GM18498 (cell line): ENCODE data around the gene ST6GALNAC3.

Source experiments
- ATAC-seq: cut with Tn5 transposase; IDR thresholded peaks from one replicate; pipeline ENCODE4 v1.9.1; 2021; ENCODE audit warnings: mild to moderate bottlenecking, moderate library complexity; ENCODE audit not compliant: unreplicated experiment

The ST6GALNAC3 gene

GRCh38 chr1:76562292-76562691 is 487.7 kb downstream of the ST6GALNAC3 start:
- no peak for ATAC-seq

GRCh38 chr1:76568573-76569238 is 494.2 kb downstream of the ST6GALNAC3 start:
- ATAC-seq = no peak

- no peak for ATAC-seq
Measured at GRCh38 chr1:76571248-76571647, 496.7 kb downstream of the ST6GALNAC3 start.

- no peak for ATAC-seq
Measured at GRCh38 chr1:76572229-76572628, 497.7 kb downstream of the ST6GALNAC3 start.

- ATAC-seq = no peak
Measured at GRCh38 chr1:76576876-76577524, 502.5 kb downstream of the ST6GALNAC3 start.

GRCh38 chr1:76577525-76578185 is 503.1 kb downstream of the ST6GALNAC3 start:
- no peak for ATAC-seq

GRCh38 chr1:76580206-76580605 is 505.7 kb downstream of the ST6GALNAC3 start:
- no peak for ATAC-seq

- ATAC-seq = no peak
Measured at GRCh38 chr1:76581712-76582111, 507.2 kb downstream of the ST6GALNAC3 start.

GRCh38 chr1:76583235-76583868 is 508.8 kb downstream of the ST6GALNAC3 start:
- ATAC-seq = no peak

GRCh38 chr1:76583875-76584477 is 509.4 kb downstream of the ST6GALNAC3 start:
- no peak for ATAC-seq

- no peak for ATAC-seq
Measured at GRCh38 chr1:76585980-76586674, 511.6 kb downstream of the ST6GALNAC3 start.

GRCh38 chr1:76587212-76587611 is 512.7 kb downstream of the ST6GALNAC3 start:
- ATAC-seq = no peak

- no peak for ATAC-seq
Measured at GRCh38 chr1:76591461-76591860, 516.9 kb downstream of the ST6GALNAC3 start.

GRCh38 chr1:76591963-76592362 is 517.4 kb downstream of the ST6GALNAC3 start:
- ATAC-seq = no peak

- ATAC-seq = no peak
Measured at GRCh38 chr1:76593141-76593540, 518.6 kb downstream of the ST6GALNAC3 start.

GRCh38 chr1:76593618-76594017 is 519.1 kb downstream of the ST6GALNAC3 start:
- ATAC-seq = no peak

- no peak for ATAC-seq
Measured at GRCh38 chr1:76595024-76595423, 520.5 kb downstream of the ST6GALNAC3 start.

GRCh38 chr1:76601465-76601864 is 526.9 kb downstream of the ST6GALNAC3 start:
- ATAC-seq = no peak

- no peak for ATAC-seq
Measured at GRCh38 chr1:76607717-76608116, 533.2 kb downstream of the ST6GALNAC3 start.

- ATAC-seq = no peak
Measured at GRCh38 chr1:76611770-76612445, 537.4 kb downstream of the ST6GALNAC3 start.
